ENCODE data around the gene SCAI.
A peak's percentile ranks its signal among the peaks of the same experiment; 100 is the strongest.
"Not testable (repeated sequence)": the region's sequence is repeated elsewhere in the genome, so short reads cannot be mapped to it uniquely, and the experiment has no call there.

SCAI gene

GRCh38 chr9:125103021-125103420 is 40.3 kb downstream of the SCAI start:
- DNase-seq, result no peak

- DNase-seq, result no peak
Observed at GRCh38 chr9:125100822-125101221, 42.5 kb downstream of the SCAI start.

GRCh38 chr9:125099816-125100215 is 43.5 kb downstream of the SCAI start:
- no peak for DNase-seq

GRCh38 chr9:125095821-125096443 is 47.4 kb downstream of the SCAI start:
- DNase-seq, result no peak

GRCh38 chr9:125091121-125091520 is 52.2 kb downstream of the SCAI start:
- DNase-seq, result no peak

GRCh38 chr9:125089331-125089730 is 54.0 kb downstream of the SCAI start:
- DNase-seq, result no peak

GRCh38 chr9:125088752-125089151 is 54.6 kb downstream of the SCAI start:
- no peak for DNase-seq

GRCh38 chr9:125085703-125086477 is 57.4 kb downstream of the SCAI start:
- no peak for DNase-seq

GRCh38 chr9:125082197-125082596 is 61.1 kb downstream of the SCAI start:
- not testable (repeated sequence) for DNase-seq

- not testable (repeated sequence) for DNase-seq
Observed at GRCh38 chr9:125080797-125081196, 62.5 kb downstream of the SCAI start.

- no peak for DNase-seq
Observed at GRCh38 chr9:125079931-125080330, 63.4 kb downstream of the SCAI start.

GRCh38 chr9:125075997-125076396 is 67.3 kb downstream of the SCAI start:
- no peak for DNase-seq

- no peak for DNase-seq
Observed at GRCh38 chr9:125074976-125075375, 68.4 kb downstream of the SCAI start.

- peak; percentile 5 for DNase-seq
Observed at GRCh38 chr9:125066839-125067619, 76.3 kb downstream of the SCAI start.

GRCh38 chr9:125061391-125061790 is 81.9 kb downstream of the SCAI start:
- no peak for DNase-seq

GRCh38 chr9:125049212-125050049 is 93.9 kb downstream of the SCAI start:
- DNase-seq, result peak; percentile 9

- DNase-seq, result no peak
Observed at GRCh38 chr9:125043631-125044030, 99.7 kb downstream of the SCAI start.

GRCh38 chr9:125043148-125043547 is 100.2 kb downstream of the SCAI start:
- DNase-seq, result no peak

GRCh38 chr9:125038166-125038565 is 105.2 kb downstream of the SCAI start:
- no peak for DNase-seq

- no peak for DNase-seq
Observed at GRCh38 chr9:125028041-125028440, 115.3 kb downstream of the SCAI start.

- DNase-seq, result no peak
Observed at GRCh38 chr9:125024917-125025316, 118.4 kb downstream of the SCAI start.

- DNase-seq, result no peak
Observed at GRCh38 chr9:125021069-125021468, 122.3 kb downstream of the SCAI start.

- not testable (repeated sequence) for DNase-seq
Observed at GRCh38 chr9:125015655-125016054, 127.7 kb downstream of the SCAI start.
